GM18858 (cell line): Measurements from ENCODE around the gene FN1.

Experiments
- ATAC-seq: cut with Tn5 transposase; IDR thresholded peaks from one replicate; pipeline ENCODE4 v1.9.1; 2021; ENCODE audit not compliant: unreplicated experiment

Gene FN1

DNA sequence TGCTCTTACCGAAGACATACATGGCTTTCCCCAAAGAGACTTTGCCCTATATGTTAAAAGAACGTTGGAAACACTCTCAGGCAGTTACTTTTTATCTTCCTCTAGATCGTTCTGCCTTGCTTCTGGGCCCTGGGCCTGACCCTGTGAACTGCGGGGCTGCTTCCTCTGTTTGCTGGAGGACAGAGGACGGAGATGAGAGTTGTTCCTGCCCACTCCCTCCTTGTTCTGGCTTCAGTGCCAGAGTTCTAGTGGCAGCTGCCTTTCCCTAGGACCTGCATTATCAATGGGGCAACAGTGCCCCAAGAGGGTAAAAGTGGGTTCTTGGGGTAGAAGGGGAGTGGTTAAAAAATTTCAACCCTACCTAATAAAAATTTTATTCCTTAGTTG, 6.5 kb upstream of the FN1 start:
- ATAC-seq: no peak

DNA sequence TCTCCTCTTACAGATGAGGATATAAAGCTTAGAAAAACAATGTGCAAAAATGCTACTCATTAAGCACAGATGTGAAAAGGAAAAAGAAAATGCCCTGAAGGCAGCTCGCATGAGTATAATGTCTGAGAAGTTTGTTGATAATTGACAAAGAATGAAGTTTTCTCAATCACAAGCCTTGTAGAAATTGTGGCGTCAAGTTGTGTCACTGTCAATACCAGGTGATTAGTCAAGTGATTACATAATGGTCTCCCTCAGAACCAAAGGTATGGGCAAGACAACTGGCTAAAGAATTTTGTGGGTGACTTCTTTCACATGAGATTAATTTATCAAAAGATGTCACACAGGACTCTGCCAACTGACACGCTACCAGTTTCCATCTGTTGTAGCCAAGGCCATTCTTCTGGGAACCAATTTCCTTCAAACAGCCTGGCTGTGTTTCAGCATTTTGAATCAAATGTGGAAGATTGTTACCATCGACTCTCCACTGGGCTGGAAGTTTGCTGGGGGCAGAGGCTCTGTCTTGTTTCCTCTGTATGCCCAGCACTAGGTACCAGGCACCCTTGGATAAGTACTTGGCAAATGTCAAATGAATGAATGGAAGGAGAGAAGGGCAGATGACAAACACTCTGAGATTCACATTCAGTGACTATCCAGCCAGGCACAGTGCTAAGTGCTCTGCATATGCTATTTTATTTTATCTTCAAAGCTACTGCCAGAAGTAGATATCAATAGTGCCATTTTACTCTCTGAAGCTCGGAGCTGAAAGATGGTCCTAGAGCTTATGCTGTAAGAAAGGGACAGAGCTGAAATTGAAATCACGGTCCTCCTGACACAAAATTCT, 5.9 kb upstream of the FN1 start:
- ATAC-seq: no peak

DNA sequence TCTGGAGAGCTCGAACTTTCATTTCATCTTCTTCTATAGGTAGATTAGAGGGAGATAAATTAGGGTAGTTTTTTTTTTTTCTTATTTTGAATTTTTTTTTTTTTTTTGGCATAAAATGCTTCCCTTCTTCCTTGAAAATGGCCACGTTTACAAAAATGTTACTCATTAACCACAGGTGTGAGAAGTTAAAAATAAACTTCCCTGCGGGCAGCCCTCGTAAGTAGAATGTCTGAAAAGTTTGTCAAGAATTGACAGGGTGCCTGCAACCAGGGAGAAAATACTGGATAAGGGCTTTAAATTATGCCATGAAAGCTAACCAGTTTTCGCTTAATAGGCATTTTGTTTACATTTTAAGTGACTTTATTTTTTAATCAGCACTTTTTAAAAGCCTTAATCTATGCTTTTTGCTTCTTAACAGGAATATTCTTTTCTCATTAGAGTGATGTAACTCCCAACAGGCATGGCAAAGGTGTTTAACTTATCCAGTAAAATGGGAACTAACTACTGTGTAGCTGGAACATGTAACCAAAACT, 4.2 kb upstream of the FN1 start:
- no peak for ATAC-seq

DNA sequence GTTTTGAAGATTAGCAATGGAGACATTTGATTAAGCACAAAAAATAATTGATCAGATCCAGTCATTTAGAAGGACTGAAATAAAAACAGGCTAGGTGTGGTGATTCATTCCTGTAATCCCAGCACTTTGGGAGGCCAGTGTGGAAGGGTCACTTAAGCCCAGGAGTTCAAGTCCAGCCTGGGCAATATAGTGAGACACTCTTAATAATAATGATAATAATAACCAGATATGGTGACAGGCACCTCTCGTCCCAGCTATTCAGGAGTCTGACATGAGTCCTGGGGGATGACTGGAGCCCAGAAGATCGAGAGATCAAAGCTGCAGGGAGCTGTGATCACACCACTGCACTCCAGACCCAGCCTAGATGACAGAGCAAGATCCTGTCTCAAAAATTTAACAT, 3.5 kb upstream of the FN1 start:
- no peak for ATAC-seq

DNA sequence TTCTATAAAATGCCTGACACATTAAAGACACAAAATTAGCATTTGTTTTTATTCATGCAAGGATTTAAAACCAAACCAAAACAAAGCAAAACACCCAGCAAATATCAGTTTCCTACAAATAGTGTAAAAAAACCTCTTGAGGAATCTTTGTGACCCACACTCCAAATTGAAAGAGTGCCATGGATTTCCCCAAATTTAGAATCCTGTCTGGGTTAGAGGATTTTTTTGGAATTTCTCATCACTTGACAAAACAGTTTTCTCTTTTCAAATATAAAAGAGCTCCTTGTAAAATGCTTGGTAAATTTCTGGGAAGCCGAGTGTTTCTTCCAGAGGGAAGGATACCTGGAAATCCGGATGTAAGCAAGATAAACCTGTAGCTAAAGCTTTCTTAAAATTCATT, 1.7 kb upstream of the FN1 start:
- ATAC-seq: no peak

DNA sequence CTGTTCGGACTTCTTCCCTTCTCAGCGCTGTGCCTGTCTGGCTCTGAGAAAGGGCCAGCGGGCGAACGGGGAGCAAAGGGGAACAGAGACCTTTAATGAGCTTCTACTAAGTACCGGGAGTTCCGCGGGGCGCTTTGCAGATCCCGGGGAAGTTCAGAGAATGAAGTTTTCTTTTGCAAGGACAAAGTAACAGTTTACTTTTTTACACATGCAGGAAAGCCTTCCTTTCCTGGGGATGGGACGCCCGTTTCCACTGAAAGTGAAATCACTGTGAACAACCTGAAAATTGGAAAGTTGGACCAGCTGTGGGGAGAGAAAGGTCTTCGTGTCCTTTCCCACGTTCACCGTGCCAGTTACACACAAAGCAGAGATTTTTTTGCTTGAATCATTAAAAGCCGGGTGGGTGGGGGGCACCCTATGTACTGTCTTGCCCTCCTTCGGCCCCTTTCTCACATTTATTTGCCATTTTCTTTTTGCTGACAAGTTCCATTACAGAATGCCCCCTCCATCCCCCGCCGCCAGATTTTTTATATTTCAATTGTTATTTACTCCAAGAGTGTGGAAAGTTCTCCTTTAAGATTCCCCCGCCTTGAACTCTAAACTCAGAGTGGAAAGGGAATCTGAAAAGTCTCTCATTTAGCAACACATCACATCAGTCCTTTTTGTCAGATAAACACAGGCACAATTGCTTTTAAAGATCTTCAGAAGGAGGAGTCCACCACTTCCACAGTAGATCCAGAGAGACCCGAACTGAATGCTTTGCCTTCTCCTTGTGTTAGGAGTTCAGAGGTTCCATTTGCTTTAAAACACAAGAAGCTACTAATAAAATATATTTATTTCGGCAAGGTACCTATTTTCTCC, 1.1 kb upstream of the FN1 start:
- no peak for ATAC-seq

DNA sequence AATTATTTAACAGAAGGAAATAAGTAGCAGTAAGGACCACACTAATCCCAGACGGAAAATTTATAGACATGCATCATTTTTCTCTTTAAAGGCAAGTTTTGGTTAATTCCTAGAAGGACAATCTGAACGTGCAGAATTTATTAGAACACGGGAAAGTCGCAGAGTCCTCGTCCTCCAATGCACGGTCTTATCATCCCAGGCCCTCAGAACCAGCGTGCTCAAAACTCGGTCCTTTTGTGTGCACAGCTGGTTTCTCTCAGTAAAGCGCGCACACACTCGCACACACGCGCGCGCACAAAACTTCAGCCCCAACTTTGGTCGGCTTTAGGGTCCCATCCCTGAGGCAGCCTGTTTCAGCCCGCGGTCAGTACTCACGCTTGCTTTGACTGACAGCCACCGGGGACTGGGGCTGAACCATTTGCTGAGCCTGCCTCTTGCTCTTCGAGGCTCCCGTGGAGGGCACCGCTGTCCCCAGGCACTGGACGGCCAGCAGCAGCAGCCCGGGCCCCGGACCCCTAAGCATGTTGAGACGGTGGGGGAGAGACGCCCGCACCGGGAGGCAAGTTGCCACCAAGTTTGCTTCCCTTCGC, 493 bp downstream of the FN1 start:
- ATAC-seq: no peak

DNA sequence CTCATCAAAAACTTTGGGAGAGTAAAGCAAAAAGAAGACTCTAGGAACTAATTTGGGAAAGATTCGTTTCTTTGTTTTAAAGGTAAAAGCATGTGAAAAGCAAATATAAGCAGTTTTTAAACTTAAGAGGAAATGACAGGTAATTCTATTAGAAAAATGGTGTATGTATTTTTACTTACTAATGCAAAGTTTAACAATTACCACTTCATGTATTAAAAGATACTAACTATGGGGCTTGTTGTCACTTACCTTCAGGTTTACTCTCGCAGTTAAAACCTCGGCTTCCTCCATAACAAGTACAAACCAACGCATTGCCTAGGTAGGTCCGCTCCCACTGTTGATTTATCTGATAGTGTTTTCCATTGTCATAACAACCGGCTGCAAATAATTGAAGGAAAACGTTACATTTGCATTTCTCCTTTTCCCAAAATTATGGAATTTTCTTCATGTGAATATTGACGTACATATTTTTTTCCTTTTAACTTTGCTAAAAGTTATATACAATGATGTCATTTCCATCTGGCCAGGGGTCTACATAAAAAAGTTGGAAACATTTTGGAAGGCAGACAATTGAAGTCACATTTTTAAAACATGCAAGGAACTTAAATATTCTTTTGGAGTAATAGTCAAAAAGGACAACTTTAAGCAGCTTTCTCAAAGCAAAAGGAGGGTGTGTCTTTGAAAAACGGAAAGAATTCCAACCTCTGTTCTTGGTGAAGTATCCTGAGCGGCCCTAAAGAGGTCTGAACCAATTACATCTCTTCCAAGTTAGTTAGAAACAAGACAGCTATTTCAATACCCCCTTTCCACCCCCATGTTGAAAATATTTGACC, 1.2 kb downstream of the FN1 start:
- no peak for ATAC-seq

DNA sequence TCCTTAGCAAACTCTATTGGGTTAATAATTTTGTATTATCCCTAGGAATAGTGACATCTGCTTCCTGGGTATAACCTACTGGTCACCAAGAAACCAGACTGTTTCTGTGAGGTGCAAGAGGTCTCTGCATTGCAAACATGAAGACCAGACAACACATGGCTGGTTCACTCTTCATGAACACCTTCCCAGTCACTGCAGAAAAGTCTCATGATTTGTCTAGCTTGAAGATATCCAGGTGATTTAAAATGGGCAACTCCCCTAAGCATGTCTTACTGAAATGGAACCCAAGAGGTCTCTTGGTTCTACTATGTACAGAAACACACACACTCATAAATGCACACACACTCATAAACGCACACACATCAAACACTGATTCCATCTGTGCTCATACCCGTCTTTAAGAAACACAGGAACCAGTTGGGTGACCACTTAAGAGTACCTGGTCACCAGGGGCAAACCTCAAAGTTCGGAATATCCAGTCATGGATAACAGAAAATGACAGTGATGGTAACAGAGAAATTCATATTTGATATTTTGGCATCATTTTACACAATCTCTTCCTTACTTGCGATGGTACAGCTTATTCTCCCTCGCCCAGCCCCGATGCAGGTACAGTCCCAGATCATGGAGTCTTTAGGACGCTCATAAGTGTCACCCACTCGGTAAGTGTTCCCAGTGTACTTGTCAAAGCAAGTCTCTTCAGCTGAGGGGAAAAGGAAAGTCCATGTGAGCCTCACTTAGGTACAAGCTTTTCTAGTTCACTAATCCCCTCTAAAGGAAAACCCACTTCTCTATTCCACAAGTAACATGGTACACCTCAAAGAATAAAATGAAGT, 2.9 kb downstream of the FN1 start:
- no peak for ATAC-seq

DNA sequence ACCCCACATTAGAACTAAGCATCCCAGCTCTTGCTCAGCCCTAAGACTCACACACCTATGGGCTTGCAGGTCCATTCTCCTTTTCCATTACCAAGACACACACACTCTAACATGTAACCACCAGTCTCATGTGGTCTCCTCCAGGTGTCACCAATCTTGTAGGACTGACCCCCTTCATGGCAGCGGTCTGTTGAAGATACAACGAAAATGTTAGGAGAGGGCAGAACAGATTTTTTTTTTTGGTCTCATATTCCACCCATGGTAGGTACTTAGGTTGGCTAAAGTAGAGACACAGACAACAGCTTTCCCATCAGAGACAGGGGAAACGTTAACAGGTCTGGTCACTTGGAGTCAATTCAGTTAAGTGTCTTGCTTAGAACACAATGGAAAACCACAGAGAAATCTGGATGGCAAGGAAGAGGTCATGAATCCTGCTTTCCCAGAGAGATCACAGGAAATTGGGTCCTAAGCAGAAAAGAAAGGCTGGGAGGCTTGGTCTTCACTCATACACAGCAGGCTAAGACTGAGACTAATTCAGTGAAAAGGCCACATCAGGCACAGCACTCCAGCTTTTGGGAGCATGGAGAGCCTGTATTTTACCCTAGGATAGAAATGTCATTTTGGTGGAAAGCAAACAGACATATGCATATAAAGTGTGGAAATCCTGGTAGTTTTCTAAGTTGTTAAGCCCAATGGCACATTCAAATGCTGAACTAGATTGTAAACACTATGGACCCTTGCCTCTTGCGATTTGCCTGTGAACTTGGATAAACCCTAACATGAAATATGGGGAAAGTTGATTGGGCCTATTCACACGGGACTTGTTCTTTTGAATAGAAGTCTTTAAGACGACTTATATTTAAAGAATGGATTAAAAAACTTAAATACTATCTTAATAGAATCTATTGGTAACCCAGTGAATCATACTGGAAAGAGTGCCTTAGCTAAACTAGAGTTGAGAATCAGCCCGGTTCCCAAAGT, 3.8 kb downstream of the FN1 start:
- no peak for ATAC-seq

DNA sequence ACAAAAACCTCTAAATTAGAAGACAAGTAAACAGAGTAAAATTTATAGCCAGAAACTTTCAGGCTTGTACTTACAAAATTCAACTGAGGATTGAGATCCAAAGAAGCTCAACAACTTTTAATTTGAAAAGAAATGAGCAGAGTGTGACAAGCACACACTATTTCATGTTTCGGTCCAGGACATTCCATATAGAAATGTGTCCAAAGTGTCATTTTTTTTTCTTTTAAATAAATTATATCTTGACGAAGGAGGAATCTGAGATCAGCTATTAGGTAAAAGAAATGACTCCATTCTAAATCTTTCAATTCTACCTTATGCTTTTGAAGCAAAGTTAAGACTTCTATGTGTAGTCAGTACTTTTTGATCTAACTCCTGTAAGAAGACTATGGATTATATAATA, 4.6 kb downstream of the FN1 start:
- ATAC-seq: no peak

DNA sequence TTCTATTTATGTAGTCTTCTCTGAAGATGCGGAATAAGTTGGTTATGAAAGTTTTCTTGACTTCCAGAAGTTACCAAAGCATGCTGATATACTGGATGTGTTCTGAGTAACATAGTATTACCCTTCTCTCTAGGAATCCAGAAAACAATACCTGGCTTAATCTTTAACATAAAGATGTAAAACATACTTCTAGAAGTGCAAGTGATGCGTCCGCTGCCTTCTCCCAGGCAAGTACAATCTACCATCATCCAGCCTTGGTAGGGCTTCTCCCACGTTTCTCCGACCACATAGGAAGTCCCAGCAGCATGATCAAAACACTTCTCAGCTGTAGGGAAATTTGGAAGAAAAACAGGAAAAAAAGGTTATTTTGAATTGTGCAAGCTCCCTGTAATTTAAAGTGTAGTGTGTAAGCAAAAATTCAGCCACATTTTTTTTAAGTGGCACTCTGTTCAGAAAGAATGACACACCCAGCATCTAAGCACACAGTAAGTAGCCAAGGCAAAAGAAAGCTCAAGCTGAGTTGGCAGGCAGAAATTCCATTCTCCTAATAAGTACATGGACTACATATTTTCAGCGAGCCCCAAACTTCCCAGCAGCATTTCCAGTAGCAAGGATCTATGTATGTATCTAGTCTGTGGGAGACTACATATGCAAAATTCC, 5.2 kb downstream of the FN1 start:
- no peak for ATAC-seq

DNA sequence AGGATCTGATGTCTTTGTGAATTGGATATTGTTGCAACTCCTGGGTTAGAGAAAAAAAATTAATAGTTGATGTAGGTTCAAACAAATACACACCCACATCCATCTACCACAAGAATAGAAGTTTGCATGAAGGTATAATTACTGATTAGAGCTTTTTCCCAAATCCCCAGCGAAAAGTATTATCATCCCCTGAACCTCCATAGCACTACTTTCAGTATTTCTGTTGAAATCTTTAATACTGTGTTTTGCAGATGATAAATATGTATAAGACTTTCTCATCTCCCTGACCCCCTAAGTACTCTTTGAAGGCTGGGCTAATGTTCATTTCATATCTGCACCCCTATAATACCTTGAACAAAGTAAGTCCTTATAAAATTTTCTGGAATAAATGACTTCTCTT, 6.4 kb downstream of the FN1 start:
- ATAC-seq: no peak

DNA sequence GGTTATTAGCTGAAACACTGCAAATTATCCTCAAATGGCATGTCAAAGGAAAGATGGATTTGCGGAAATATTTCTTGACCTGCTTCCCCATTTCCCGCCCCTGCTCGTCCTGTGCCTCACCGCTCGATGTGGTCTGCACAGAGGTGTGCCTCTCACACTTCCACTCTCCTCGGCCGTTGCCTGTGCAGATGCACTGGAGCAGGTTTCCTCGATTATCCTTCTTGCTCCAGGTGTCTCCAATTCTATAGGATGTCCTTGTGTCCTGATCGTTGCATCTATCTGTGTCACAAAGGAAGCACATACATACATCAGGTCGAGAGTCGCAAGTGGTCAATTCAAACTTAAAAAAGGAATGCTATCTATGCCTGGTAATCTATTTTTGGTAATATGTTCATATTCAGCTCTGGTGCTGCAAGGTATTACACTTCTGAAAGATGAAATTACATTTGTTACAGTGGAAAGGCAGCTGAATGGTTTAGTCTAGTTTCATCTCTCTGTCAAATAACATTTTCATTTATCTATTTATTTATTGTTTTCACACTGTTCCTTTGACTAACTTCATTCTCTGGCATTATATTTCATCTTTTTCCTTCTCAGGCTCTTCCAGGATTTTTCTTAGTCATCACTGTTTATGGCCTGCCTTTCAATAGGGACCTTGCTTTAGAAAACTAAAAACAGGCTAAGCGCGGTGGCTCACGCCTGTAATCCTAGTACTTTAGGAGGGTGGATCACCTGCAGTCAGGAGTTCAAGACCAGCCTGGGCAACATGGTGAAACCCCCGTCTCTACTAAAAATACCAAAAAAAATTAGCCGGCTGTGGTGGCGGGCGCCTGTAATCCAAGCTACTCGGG, 7.6 kb downstream of the FN1 start:
- ATAC-seq: no peak

DNA sequence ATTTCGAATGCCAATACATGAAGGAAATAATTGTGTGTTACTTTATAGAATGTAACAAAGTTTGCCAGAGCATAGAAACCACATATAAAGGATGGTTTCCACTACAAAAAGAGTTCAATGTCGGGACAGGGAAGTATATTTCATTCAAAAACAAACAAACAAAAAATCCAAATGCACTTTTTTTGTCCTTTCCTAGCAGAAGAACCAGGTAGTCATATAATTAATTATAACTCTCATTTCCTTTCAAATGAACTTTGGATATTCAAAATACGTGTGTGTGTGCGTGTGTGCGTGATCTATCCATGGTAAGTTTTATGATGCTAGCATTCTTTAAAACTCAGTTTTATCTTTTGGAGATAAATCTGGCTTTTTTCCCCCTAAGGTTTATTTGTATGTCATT, 8.3 kb downstream of the FN1 start:
- ATAC-seq: no peak

DNA sequence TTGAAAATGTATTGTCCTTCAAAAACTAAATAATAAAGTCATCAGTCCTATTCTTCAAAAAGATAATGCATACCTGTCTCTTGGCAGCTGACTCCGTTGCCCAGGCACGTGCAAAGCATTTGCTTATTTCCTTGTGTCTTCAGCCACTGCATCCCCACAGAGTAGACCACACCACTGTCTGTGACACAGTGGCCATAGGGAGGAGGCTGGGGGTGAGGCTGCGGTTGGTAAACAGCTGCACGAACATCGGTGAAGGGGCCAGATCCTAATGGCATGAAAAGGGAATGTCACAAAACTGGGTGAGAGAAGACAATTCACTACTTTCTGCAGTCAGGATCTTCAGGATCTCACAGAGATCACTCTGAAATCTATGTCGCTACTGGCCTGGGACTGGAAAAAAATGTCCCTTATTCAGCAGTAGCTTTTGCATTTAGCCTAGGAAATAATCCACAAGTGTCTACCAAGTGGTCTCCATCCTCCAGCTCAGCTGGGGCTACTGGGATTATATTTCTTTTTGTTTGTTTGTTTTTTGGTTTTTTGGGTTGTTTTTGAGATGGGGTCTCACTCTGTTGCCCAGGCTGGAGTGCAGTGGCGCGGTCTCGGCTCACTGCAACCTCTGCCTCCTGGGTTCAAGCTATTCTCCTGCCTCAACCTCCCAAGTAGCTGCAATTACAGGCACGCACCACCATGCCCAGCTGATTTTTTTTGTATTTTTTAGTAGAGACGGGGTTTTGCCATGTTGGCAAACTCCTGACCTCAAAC, 10.7 kb downstream of the FN1 start:
- ATAC-seq: no peak
